HepG2 (cell line): Measurements from ENCODE around the gene TBC1D30. TPM values are rescaled to one million over a fixed set of nuclear protein-coding genes. Genes with fewer than 3 reads are reported as not detected.
A peak's percentile ranks its signal among the peaks of the same experiment; 100 is the strongest.

Experiments used
- CTCF ChIP-seq: sonication (generic); formaldehyde crosslinking; IDR thresholded peaks from 2 replicates; pipeline ENCODE4 v1.5.0; 2020; ENCODE audit warnings: mild to moderate bottlenecking, missing genetic modification reagents, moderate library complexity
- HMGXB4 ChIP-seq, 2 experiments: sonication (generic) in 1 of 2; formaldehyde crosslinking in 1 of 2; IDR thresholded peaks; 2 replicates each; pipeline versions ENCODE4 v1.4.0 to v1.6.1; 2018 to 2020; ENCODE audit warnings: missing genetic modification reagents in 2 of 2, borderline replicate concordance in 1 of 2, low read depth in 1 of 2, mild to moderate bottlenecking in 1 of 2, missing biosample characterization in 1 of 2
- POLR2G ChIP-seq: fragments of 200-400 bp; formaldehyde crosslinking; IDR thresholded peaks from 2 replicates; pipeline ENCODE4 v1.6.1; 2018; ENCODE audit warnings: mild to moderate bottlenecking, low read depth, low read length, moderate library complexity
- PPARG ChIP-seq: conservative IDR thresholded peaks from 2 replicates; pipeline ENCODE4 v1.6.1; 2016; ENCODE audit warnings: missing biosample characterization, missing genetic modification reagents
- PRDM4 ChIP-seq: sonication (generic); formaldehyde crosslinking; IDR thresholded peaks from 2 replicates; pipeline ENCODE4 v1.9.0; 2021; ENCODE audit warnings: missing genetic modification reagents, borderline replicate concordance
- TFAP4 ChIP-seq: sonication (generic); IDR thresholded peaks from 2 replicates; pipeline ENCODE4 v1.6.1; 2016; ENCODE audit warnings: low read depth, borderline replicate concordance
- ZNF337 ChIP-seq: sonication (generic); formaldehyde crosslinking; IDR thresholded peaks from 2 replicates; pipeline ENCODE4 v1.5.1; 2020; ENCODE audit warnings: missing genetic modification reagents, low read depth, mild to moderate bottlenecking, borderline replicate concordance
- polyA plus RNA-seq, 8 experiments: library from polyadenylated mRNA; depleted of rRNA in 3 of 8; stranded (reverse) in 7 of 8; unstranded in 1 of 8; fragments of >200 nt; fragmentation: Illumina TruSeq in 4 of 8; extraction: Trizol in 4 of 8; gene quantifications; 2 replicates each; pipeline versions ENCODE4 v1.2.1 to v1.2.3, GENCODE V29; 2011 to 2016; ENCODE audit warnings: low read depth in 4 of 8, missing spikeins in 1 of 8, mixed read lengths in 1 of 8; ENCODE audit not compliant: insufficient read depth in 1 of 8
- total RNA-seq, 5 experiments: library from RNA; depleted of rRNA; stranded (reverse); fragments of >200 nt; fragmentation: Illumina TruSeq; extraction: Trizol; gene quantifications; 2 replicates each; pipeline ENCODE4 v1.2.3, GENCODE V29; 2016; ENCODE audit warnings: low read depth in 1 of 5

Gene TBC1D30
- total and polyA plus RNA-seq, 2 of the 13 experiments (the other 11 are each of a cell fraction or from before 2014, with no cell fraction given), result 0.42 to 0.67 TPM

GRCh38 chr12:64796205-64796845 is 28.1 kb upstream of the TBC1D30 start (continued):
- TF ChIP-seq PPARG (CRISPR knock-in tag) (0 out of 2 replicates have a peak, but pooled peaks have one; percentile 39), ZNF337 (no peak), CTCF (peak; percentile 67), TFAP4 (peak; percentile 92), POLR2G (no peak), HMGXB4 (CRISPR knock-in tag; IDR thresholded peaks at IDR 0.05; ENCODE audit: borderline replicate concordance in 1 of 2, low read depth in 1 of 2) (0 out of 4 replicates have a peak, but pooled peaks of 1 of the 2 experiments have one; percentile 51), PRDM4 (CRISPR knock-in tag) (no peak)
